Measurements from ENCODE around the gene CPSF4L.

DNA sequence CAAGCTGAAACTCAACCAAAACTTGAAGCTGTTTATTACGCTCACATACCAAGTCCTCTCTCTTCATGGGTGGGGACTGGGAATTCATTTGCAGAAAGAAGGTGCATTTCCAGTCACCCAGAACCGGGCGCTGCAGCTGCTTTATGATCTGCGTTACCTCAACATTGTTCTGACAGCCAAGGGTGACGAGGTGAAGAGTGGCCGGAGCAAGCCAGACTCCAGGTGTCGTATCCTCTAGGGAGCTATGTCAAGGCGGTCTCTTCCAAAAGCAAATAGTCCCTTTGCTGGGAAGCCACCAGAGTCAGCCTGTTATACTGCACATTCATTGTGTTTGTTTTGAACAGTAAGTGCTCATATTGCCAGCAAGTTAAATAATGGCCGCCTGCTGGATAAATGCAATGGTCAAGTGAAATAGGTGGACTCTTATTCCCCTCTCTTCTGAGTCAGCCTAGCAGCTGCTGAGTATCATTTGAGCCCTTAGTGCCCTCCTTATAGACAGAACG is 56.2 kb downstream of the CPSF4L start:
- TF ChIP-seq POLR2A (IDR thresholded peaks at IDR 0.05; ENCODE audit: low read depth, low read length) (no peak), POLR2AphosphoS5 (IDR thresholded peaks at IDR 0.05; ENCODE audit: insufficient read depth, low read depth, low read length) (no peak), EZH2 (IDR thresholded peaks at IDR 0.05; ENCODE audit: borderline replicate concordance, low read depth, low read length, severe bottlenecking) (no peak), FOS (IDR thresholded peaks at IDR 0.05; ENCODE audit: borderline replicate concordance, insufficient read depth, low read length) (no peak), GATA2 (IDR thresholded peaks at IDR 0.05; ENCODE audit: insufficient read depth, insufficient read length, low read depth, low read length) (no peak)
- TF ChIP-seq, protein P1, sequence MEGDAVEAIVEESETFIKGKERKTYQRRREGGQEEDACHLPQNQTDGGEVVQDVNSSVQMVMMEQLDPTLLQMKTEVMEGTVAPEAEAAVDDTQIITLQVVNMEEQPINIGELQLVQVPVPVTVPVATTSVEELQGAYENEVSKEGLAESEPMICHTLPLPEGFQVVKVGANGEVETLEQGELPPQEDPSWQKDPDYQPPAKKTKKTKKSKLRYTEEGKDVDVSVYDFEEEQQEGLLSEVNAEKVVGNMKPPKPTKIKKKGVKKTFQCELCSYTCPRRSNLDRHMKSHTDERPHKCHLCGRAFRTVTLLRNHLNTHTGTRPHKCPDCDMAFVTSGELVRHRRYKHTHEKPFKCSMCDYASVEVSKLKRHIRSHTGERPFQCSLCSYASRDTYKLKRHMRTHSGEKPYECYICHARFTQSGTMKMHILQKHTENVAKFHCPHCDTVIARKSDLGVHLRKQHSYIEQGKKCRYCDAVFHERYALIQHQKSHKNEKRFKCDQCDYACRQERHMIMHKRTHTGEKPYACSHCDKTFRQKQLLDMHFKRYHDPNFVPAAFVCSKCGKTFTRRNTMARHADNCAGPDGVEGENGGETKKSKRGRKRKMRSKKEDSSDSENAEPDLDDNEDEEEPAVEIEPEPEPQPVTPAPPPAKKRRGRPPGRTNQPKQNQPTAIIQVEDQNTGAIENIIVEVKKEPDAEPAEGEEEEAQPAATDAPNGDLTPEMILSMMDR (IDR thresholded peaks at IDR 0.05; ENCODE audit: extremely low read depth in 1 of 2, insufficient read depth in 1 of 2, low read depth in 1 of 2, low read length in 2 of 2): no peak

Data from endothelial cell of umbilical vein (primary cell).